Skin of body (tissue), 2 donors: ENCODE data around the gene ADCK1. TPM values are rescaled to one million over a fixed set of nuclear protein-coding genes. Genes with fewer than 3 reads are reported as not detected.
A peak's percentile ranks its signal among the peaks of the same experiment; 100 is the strongest.
"Not testable (repeated sequence)": the region's sequence is repeated elsewhere in the genome, so short reads cannot be mapped to it uniquely, and the experiment has no call there.

Experiments used
- DNase-seq: peaks from one replicate; lab custom pipeline; 2025; lab: John Stamatoyannopoulos, UW
- total RNA-seq: library from RNA; depleted of rRNA; stranded (reverse); fragments of >200 nt; gene quantifications from one replicate; pipeline ENCODE4 v1.2.3, GENCODE V29; 2014

Gene ADCK1, protein sequence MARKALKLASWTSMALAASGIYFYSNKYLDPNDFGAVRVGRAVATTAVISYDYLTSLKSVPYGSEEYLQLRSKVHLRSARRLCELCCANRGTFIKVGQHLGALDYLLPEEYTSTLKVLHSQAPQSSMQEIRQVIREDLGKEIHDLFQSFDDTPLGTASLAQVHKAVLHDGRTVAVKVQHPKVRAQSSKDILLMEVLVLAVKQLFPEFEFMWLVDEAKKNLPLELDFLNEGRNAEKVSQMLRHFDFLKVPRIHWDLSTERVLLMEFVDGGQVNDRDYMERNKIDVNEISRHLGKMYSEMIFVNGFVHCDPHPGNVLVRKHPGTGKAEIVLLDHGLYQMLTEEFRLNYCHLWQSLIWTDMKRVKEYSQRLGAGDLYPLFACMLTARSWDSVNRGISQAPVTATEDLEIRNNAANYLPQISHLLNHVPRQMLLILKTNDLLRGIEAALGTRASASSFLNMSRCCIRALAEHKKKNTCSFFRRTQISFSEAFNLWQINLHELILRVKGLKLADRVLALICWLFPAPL
- 4.7 TPM for total RNA-seq

DNA sequence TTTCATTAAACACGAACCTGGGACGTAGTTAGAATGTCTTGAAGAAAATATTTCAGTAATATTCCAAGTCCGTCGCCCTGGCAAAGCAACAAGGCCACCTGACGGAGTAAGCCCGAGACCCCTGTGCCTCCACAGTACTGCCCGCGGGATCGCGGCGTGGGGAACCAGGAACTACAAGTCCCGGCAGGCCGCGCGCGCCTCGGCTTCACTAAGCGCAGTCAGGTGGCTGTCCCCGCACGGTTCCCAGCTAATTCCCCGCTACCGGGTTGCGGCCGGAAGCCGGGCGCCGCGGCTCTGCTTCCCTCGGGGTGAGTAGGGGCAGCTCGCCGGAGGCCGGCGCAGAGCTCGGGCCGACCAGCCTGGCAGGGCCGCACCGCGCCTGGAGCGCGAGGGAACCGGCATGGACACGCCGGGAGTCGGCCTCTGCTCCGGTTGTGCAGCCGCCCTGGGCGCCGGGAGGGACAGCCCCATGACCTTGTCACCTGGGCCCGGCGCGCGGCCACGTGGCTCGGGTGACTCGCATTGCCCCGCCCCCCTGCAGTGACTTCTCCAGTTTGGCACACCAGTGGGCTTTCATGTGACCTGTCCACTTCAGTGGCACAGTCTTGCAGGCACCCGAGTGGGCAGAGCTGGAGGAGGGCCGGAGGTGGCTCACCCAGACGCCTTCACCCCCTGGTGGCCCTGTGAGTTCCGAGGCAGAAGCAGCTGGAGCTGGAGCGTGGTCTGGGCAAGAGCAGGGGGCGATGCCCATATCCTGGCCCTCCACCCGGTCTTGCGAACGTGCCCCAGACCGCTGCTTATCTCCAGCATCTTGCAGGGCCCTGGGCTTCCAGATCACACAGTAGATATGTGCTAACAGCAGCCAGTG lies at the start of gene ADCK1:
ADCK1 (plus strand) TSS at position 247 of the 868 bp plus-strand sequence. CDS start 18,870 bp downstream, outside the sequence.
- DNase-seq, result peak; percentile 32

DNA sequence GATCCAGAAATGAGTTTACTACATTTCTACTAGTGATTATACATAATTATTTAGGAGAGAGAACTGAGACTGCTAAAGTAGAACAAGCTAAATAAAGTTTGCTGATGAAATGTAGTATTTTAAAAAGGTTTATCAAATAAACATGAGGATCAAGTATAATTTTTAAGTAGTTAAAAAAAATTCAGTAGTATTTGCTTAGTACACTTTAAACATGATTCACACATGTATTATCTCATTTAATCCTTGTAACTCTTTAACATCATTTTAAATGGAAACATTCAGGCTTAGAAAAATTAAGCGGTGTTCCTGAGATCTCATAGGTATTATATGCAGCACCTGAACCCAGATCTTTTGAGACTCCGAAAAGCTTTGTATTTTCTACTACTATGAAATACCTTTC lies 47.6 kb upstream of the ADCK1 start:
- DNase-seq, result no peak

DNA sequence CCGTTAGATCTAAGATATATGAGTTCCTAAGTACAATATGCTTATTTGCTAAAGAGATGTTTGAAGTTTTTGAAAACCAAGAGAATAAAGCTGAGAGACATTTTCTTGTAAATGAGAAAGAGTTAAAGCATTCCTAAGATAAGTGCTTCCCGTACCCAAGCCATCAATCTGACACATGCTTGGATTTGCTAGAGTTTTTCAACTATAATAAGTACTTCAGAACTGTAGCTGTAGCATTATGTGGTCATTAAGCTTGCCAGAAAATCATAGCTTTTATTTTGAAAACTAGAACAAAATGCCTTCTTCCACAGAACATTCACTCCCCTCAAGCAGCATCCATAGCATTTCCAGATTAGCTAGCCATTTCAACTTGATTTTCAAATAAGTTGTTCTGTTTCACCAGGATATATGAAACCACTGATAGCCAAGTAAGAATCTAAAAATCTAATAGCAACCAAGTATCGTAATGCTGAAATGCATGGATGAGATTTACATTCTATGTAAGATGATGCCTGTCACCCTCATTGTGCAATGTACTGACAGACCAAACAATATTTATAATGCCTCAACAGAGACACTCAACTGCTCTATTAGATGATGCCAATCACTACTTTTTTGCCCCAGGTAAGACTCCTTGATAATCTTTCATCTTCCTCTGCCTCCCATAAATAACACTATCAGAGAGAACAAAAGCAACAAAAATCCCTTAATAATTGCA lies 47.0 kb upstream of the ADCK1 start:
- DNase-seq, result no peak

DNA sequence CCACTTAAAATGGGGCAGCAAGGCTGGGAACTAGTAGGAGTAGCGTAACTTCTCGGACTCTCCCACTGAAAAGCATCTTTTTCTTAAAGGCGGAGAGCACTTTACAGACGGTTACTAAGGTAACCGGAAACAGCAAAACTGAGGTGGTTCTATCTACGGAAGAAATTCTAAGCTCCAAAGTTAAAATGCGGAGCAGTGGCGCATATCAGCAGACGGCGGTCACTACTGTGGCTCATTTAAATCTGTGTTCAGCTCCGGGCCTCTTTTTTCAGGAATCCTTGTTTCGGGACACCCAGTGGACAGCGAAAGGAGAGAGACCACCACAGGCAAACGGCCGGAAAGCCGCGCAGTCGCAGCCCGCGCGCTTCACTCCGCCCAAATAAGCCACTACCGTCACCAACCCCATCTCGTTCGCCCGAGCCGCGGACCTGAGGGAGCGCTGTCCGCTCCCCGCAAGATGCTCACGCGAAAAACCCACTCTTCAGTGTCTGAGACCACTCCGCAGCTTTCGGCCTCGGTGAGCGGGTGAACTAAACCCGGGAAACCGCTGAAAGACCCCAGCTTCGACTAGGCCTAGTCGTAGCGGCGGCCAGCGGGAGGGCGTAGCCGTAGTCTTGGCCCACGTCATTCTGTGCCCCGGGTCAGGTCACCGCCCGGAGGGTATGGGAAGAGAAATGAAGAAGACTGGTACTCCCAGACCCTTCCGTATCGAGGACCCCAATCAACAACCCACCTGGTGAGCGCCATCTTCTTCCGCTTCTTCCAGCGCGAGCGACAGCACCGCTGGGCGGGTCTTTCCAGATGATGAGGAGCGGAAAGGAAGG lies 39.3 kb upstream of the ADCK1 start, which contains the start of gene SNW1:
SNW1 (minus strand) TSS at position 776 of the 824 bp plus-strand sequence; CDS start at position 747, 29 bp downstream.
- DNase-seq, result peak; percentile 95

DNA sequence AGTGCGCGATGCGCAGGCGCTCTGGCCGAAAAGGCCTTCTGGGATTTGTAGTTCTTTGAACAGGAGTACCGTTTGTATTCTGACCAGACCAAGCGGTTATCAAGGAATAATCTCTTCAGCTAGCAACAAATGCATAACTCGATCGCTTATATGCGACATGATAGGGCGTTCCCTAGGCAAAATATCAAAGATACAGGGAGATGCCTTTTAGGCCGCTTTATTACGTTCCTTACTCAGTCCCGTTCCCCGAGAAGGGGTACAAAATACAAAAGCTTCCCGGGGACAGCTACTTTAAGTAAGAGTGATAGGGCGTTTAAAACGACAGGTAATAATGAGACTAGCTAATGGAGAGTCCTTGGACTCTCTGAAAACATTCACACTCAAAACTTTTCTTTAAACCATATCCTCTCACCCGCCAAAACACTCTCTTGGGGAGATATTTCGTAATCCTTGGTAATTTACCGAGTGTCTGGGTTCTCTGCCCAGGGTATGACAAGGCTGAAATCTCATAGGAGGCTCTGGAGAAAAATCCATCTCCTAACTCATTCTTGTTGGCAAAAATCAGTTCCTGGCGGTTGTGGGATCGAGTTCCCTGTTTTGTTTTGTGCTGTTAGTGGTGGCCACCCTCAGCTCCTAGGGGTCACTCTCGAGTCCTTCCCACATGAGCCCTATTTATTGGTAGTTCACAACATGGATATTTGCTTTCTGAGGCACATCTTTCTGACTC lies 38.5 kb upstream of the ADCK1 start:
- DNase-seq, result peak; percentile 55

DNA sequence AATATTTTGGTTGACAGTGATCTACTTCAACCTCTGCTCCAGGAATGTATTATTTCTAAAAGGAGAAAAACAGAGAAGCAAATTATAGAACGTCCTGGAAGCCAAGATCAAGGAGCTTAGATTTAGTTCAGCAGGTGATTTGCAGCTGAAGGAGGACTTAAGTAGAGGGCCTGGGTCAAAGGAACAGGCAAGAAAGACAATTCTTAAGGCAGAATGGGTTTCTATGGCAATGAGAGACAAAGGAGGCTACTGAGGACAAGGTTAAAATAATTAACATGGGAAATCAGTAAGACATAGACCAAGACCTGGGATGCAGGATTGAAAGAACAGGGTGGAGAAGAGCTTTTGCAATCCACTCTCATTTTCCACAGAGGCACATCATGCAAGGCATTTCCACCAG lies 36.6 kb upstream of the ADCK1 start:
- DNase-seq, result no peak

DNA sequence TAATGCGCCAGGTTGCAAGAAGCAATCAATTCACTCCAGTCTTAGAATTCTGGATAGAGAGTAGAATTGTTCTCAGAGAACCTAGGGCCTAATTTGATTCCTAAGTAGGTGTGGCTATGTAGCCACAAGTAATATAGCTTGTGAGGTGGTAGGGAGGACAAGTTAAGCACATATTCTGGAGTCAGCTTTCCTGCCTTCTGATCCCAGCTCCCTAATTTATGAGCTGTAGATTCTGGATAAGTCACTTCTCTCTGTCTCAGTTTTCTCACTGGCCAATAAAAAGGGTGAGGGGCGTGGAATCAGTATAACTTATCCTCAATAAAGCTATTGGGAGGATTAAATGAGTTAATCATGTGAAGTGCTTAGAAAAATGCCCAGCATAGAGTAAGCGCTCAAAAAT lies 35.9 kb upstream of the ADCK1 start:
- DNase-seq, result no peak

DNA sequence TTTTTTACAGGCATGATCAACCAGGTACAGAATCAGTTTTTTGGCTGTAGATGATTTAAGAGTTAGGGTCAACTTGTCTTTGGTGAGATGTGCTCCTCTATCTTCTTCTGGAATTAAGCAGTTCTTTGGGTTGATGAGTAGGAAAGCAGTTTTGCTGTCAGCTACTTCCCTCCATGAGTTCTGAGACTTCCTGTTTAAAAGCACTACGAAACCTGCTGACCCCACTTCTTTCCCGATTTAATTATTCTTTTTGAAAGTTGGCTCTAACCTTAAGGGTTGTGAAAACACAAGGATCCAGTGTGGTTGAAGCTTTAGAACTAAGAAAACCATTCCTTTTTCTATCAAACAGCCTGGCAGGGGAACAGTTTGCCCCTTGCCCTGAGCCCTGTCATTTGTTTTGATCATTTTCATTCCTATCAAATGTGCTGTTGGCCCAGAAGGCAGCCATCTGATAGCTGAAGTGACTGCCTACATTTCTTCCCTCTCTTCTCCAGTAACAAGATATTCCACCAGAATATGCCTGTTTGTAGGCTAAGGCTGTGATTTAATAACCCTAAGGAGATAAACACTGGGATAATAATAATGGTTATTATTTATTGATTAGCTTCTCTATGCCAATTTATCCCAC lies 31.4 kb upstream of the ADCK1 start:
- not testable (repeated sequence) for DNase-seq

DNA sequence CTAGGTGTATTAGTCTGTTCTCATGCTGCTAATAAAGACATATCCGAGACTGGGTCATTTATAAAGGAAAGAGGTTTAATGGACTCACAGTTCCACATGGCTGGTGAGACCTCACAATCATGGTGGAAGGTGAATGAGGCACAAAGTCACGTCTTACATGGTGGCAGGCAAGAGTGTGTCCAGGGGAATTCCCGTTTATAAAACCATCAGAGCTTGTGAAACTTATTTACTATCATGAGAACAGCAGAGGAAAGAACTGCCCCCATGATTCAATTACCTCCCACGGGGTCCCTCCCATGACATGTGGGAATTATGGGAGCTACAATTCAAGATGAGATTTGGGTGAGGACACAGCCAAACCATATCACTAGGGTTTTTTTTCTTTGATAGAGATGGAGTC lies 25.9 kb upstream of the ADCK1 start:
- DNase-seq, result not testable (repeated sequence)

DNA sequence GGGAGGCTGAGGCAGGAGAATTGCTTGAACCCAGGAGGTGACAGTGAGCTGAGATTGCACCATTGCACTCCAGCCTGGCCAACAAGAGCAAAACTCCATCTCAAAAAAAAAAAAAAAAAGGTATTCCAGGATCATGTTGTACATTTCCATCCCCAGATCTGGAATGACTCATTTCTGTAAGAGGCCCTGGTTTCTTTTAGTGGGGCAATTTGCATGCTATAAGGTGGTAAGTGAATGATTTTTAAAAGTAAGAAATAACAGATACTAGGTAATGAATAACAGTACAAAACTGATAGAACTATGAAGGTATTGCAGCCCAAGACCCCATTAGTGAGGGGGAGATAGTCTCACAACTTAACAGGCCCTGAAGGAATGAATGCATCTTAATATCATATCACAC lies 17.7 kb upstream of the ADCK1 start:
- no peak for DNase-seq

DNA sequence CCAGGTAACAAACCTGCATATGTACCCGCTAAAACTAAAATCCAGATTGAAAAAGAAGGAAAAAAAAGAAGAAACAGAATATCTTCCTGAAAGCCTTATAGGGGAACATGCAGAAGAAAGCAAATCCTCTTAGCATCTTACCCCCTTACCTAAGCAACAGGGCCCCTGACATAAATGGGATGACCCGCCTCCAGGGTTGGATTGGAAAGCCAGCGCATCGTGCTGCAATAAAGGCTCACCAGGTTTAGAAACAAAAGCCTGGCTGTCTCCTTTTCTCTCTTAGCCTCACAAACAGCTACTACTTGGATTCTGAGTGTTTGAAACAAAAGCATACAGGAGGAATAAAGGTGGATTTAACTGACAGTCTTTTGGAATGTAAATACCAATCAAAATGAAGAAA lies 13.8 kb upstream of the ADCK1 start:
- no peak for DNase-seq

DNA sequence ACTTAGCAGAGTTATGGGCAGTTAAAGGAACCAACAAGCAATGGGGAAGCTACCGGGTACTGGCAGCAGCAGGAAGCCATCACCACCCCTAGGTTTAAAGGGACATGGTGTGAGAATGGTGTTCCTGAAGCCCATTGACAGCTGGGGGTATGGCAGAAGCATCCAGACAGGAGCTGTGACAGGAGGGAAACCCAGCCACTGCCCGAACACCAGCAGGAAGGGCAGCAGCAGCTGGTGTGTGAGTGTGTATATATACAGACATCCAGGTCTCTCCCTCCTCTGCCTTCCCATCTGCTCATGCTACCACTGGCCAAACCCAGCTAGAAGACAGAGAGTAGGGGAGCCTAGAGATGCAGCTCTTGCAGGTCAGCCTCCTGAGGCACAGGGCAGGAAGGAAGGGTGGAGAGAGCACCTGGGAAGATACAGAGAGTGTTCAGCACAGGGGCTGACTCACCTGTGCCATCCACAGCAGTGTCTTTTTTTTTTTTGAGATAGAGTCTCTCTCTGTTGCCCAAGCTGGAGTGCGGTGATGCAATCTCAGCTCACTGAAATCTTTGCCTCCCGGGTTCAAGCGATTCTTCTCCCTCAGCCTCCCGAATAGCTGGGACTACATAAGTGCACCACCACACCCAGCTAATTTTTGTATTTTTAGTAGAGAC lies 9.2 kb upstream of the ADCK1 start:
- DNase-seq, result no peak

DNA sequence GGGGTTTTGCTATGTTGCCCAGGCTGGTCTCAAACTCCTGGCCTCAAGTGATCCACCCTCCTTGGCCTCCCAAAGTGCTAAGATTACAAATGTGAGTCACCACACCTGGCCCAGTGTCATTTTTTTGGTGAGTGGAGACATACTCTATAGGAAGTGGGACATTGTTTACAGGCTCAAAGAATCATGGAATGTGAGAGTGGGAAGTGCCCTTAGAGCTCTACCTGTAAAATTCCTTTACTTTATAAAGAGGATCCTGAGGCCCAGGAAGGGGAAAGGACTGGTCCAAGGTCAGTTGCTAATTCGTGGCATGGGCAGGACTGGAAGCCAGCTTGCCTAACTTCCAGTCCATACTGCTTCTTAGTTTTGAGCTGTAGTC lies 8.7 kb upstream of the ADCK1 start:
- DNase-seq, result no peak

DNA sequence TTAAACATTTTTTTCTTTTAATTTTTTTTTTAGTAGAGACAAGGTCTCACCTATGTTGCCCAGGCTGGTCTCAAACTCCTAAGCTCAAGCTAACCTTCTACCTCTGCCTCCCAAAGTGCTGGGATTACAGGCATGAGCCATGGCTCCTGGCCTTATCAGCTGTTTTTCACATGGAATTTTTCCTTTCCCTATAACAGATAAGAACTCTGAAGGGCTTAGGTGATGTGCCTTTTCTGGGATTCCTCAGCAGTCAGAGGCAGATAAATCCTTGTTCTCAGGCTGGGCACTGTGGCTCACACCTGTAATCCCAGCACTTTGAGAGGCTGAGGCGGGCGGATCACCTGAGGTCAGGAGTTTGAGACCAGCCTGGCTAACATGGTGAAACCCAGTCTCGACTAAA lies 6.7 kb upstream of the ADCK1 start:
- DNase-seq, result not testable (repeated sequence)

DNA sequence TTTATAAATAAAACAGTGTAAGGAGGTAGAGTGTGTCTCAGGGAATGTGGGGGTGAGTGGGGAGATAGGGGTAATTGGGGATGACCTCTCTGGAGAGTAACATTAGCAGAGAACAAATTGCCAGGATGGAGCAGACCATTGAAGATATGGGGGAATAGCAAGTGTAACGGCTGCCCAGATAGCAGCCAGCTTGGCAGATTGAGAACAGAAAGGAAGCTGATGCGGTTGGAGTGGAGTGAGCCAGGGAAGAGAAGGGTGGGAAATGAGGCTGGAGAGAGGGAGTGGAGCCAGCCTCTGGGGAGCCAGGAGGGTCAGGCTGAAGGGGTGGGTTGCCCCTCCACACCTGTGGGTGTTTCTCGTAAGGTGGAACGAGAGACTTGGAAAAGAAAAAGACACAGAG lies 5.6 kb upstream of the ADCK1 start:
- DNase-seq, result no peak

DNA sequence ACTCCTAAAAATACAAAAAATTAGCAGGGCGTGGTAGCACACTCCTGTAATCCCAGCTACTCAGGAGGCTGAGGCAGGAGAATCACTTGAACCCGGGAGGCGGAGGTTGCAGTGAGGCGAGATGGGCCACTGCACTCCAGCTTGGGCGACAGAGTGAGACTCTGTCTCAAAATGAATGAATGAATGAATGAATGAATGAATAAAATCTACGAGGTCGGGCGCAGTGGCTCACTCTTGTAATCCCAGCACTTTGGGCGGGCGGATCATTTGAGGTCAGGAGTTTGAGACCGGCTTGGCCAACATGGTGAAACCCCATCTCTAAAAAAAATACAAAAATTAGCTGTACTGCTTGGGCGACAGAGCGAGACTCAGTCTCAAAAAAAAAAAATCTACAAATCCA lies 453 bp upstream of the ADCK1 start:
- DNase-seq, result not testable (repeated sequence)

DNA sequence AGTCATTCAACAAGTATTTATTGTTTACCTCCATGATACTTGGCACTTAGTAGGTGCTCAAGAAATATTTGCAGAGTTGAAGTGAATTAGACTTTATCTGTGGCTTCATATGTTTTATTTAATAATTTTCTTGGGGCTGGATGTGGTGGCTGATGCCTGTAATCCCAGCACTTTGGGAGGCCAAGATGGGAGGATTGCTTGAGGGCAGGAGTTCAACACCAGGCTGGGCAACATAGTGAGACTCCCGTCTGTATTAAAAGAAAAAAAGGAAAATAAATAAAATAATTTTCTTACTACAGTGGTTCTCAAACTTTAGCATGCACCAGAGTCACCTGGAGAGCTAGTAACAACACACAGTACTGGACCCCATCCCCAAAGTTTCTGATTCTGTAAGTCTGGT lies 905 bp downstream of the ADCK1 start:
- DNase-seq, result no peak

DNA sequence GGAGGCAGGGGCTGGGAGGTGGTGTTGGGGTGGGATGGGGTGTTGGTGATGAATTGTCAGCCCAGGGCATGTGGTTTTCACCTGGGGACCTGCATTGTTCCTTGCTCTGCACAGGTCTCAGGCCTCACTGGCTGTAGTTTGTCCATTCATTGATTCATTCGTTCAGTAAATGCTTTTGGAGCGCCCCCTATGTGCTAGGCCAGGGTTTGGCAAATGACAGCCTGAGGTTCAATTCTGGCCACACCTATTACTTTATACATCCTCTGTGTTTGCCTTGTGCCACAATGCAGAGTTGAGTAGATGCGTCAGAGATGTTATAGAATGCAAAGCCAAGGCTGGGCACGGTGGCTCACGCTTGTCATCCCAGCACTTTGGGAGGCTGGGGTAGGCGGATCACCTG lies 4.7 kb downstream of the ADCK1 start:
- no peak for DNase-seq

DNA sequence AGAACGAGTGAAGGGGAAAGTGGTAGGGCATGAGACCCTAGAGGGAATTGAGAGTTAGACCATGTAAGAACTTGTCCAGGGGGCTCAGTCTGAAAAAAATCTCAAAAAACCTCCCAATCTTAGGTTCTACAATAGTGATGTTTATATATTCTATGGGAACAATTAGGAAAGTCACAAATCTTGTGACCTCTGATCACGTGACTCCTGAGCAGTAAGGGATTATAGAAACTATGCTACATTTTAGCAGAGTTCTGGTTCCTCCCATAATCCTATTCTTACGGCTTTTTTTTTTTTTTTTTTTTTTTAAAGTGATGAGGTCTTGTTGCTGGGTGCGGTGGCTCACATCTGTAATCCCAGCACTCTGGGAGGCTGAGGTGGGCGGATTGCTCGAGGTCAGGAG lies 5.8 kb downstream of the ADCK1 start:
- no peak for DNase-seq
